ENCODE results near the gene MAP3K8. TPM values are rescaled to one million over a fixed set of nuclear protein-coding genes. Genes with fewer than 3 reads are reported as not detected.

MAP3K8 gene
- total RNA-seq, 1 donor from 2014 or later: 15.8 TPM

DNA sequence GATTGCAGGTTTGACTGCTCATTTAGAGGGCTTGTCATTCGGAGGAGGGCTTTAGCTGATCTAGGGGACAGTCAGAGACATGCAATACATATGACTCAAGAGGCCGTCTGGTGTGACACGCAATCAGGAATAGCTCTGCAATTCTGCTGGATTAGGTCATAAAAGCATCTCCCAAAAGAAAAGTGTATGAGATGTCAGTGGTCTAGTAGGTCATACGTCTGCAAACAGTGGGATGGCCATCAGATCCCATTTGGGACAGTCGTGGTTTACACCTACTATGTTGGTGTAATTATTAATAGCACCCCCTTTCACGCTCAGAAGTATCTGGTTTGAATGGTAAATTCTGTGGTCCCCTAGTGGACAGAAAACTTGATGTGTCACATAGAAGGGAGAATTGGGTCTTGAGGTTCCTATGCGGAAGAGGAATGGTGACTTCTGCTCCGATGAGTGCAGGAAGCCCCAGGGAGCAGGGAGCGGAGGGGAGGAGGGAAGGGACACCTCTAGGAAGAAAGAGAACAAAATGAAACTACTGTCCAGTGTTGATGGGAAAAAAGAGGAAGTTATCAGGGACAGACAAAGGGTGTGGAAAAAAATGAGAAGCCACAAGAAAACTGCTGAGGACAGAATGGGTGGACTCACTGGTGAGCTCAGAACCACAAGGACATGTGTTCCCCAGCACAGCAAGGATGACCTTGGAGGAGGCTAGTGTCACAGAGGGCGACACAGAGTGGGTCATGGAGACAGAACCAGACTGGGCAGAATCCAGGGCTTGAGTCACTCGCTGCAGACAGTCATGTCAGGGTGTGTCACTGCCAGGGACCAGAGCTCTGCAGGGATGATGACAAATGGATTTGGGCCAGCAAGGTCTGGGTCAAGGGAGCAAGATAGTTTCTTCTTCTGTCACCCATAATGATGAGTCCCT is 59.9 kb downstream of the MAP3K8 start:
- H3K36me3 ChIP-seq: no peaks in the 10 kb centered on the region

DNA sequence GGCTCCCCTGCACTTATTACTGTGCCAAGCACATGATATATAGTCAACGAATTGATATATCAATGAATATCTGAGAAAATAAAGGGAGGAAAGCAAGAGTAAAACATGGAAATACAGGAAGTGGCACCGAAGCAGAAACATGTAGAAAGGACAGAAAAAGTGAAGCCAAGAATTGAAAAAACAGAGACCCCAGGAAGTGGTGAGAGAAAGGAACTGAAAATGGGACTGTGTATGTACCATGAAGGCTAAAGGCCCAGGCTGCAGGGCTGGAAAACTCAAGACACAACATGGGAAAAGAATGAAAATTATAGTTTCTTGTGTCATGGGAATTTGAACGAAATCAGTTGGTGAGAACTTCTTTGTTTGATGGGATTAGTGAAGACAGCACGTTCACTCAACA is 60.6 kb downstream of the MAP3K8 start:
- Histone ChIP-seq H3K4me3 (no peak overlapping the region), H3K27me3 (no peaks in the 10 kb centered on the region), H3K27ac (peak overlapping the region; percentile 7 to 28), H3K36me3 (no peaks in the 10 kb centered on the region), H3K9me3 (no peaks in the 10 kb centered on the region), H3K4me1 (peaks cover 0 to 6% of the 10 kb centered on the region in 2 donors)
- intact Hi-C loops (cut with DNase I): no loop called here
- TF ChIP-seq, protein P1, sequence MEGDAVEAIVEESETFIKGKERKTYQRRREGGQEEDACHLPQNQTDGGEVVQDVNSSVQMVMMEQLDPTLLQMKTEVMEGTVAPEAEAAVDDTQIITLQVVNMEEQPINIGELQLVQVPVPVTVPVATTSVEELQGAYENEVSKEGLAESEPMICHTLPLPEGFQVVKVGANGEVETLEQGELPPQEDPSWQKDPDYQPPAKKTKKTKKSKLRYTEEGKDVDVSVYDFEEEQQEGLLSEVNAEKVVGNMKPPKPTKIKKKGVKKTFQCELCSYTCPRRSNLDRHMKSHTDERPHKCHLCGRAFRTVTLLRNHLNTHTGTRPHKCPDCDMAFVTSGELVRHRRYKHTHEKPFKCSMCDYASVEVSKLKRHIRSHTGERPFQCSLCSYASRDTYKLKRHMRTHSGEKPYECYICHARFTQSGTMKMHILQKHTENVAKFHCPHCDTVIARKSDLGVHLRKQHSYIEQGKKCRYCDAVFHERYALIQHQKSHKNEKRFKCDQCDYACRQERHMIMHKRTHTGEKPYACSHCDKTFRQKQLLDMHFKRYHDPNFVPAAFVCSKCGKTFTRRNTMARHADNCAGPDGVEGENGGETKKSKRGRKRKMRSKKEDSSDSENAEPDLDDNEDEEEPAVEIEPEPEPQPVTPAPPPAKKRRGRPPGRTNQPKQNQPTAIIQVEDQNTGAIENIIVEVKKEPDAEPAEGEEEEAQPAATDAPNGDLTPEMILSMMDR (IDR thresholded peaks at IDR 0.05): no peak
- no peak for DNase-seq (ENCODE audit: low spot score in 2 of 2)

More for the DNA sequence above, 59.9 kb downstream of the MAP3K8 start:
- intact Hi-C loops (cut with DNase I): no loop called here
- Histone ChIP-seq H3K4me1 (peaks cover 0 to 6% of the 10 kb centered on the region in 2 donors), H3K27ac (peak overlapping the region in 1 of 2 donors; percentile 28), H3K9me3 (no peaks in the 10 kb centered on the region), H3K4me3 (no peak overlapping the region), H3K27me3 (no peaks in the 10 kb centered on the region)
- peak; percentile 73 to 85 for DNase-seq (ENCODE audit: low spot score in 2 of 2)
- TF ChIP-seq, protein P1 (IDR thresholded peaks at IDR 0.05): peak in 1 of 3 experiments; percentile 5

DNA sequence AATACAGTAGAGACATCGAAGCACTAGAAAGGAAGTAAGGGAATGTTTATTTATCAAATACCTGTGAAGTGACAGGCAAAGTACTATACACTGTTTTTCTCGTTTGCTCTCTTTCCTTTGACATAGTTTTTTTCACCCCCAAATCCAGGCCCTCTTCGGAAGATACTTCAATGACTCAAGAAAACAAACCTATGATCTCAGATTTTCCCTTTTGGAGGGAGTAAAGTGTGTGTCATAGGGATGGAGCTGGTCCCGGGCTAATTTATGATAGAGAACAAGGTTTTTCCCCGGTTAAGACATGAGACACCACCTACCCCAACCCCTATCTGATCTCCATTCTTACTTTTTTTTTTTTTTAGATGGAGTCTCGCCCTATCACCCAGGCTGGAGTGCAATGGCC is 61.7 kb downstream of the MAP3K8 start:
- intact Hi-C loops (cut with DNase I): no loop called here

DNA sequence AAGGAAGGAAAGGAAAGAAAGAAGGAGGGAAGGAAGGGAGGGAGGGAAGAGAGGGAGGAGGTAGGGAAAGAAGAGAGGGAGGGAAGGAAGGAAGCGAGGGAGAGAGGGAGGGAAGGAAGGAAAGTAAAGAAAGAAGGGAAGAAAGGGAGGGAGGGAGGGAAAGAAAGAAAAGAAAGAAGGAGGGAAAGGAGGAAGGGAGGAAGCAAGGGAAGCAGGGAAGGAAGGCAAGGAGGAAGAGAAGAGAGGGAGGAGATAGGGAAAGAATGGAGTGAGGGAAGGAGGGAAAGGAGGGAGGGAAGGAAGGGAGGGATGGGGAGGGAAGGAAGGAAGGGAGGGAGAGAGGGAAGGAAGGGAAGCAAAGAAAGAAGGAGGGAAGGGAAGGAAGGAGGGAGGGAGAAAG is 65.8 kb downstream of the MAP3K8 start:
- Histone ChIP-seq H3K36me3 (no peaks in the 10 kb centered on the region), H3K4me1 (peaks cover 0 to 3% of the 10 kb centered on the region in 2 donors), H3K27ac (no peak overlapping the region), H3K27me3 (no peaks in the 10 kb centered on the region), H3K9me3 (no peaks in the 10 kb centered on the region), H3K4me3 (no peak overlapping the region)
- TF ChIP-seq, protein P1 (IDR thresholded peaks at IDR 0.05): no peak
- DNase-seq (ENCODE audit: low spot score in 2 of 2): no peak
- intact Hi-C loops (cut with DNase I): no loop called here

More for the DNA sequence above, 61.7 kb downstream of the MAP3K8 start:
- Histone ChIP-seq H3K4me3 (no peak overlapping the region), H3K9me3 (no peaks in the 10 kb centered on the region), H3K27me3 (no peaks in the 10 kb centered on the region), H3K27ac (peak overlapping the region in 1 of 2 donors; percentile 12), H3K36me3 (no peaks in the 10 kb centered on the region), H3K4me1 (peaks cover 0 to 6% of the 10 kb centered on the region in 2 donors)
- DNase-seq (ENCODE audit: low spot score in 2 of 2): no peak
- TF ChIP-seq, protein P1 (IDR thresholded peaks at IDR 0.05): no peak

DNA sequence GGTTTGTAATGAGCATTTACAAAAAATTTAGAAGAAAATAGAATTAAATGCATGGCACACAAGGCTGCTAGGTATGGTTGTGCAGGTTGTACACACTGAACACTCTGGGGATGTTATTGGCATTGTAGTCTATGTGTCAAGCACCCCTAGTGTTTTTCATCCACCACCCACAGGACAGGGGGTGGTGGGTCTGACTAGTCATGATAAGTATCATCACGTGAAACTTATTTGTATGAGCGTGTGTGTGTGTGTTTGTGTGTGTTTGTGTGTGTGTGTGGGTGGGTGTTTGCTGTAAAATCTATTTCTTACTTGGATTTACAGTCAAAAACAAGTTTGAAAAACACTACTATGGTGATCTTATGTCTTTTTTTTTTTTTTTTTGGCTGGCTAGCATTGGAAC is 66.5 kb downstream of the MAP3K8 start:
- no peaks in the 10 kb centered on the region for H3K9me3 ChIP-seq
- DNase-seq (ENCODE audit: low spot score in 2 of 2): no peak
- no peaks in the 10 kb centered on the region for H3K27me3 ChIP-seq
- TF ChIP-seq, protein P1 (IDR thresholded peaks at IDR 0.05): no peak
- no peak overlapping the region for H3K27ac ChIP-seq
- H3K4me3 ChIP-seq: no peak overlapping the region
- intact Hi-C loops (cut with DNase I): no loop called here
- no peaks in the 10 kb centered on the region for H3K36me3 ChIP-seq
- peaks cover 0 to 3% of the 10 kb centered on the region in 2 donors for H3K4me1 ChIP-seq

Data from ascending aorta (tissue), 2 donors.